NCI-H2107 (cell line): Measurements from ENCODE around the gene C1D.
A peak's percentile ranks its signal among the peaks of the same experiment; 100 is the strongest.
"Not testable (repeated sequence)": the region's sequence is repeated elsewhere in the genome, so short reads cannot be mapped to it uniquely, and the experiment has no call there.

Experiments
- DNase-seq: peaks from one replicate; lab custom pipeline; 2025; lab: John Stamatoyannopoulos, UW

The C1D gene, protein sequence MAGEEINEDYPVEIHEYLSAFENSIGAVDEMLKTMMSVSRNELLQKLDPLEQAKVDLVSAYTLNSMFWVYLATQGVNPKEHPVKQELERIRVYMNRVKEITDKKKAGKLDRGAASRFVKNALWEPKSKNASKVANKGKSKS

DNA sequence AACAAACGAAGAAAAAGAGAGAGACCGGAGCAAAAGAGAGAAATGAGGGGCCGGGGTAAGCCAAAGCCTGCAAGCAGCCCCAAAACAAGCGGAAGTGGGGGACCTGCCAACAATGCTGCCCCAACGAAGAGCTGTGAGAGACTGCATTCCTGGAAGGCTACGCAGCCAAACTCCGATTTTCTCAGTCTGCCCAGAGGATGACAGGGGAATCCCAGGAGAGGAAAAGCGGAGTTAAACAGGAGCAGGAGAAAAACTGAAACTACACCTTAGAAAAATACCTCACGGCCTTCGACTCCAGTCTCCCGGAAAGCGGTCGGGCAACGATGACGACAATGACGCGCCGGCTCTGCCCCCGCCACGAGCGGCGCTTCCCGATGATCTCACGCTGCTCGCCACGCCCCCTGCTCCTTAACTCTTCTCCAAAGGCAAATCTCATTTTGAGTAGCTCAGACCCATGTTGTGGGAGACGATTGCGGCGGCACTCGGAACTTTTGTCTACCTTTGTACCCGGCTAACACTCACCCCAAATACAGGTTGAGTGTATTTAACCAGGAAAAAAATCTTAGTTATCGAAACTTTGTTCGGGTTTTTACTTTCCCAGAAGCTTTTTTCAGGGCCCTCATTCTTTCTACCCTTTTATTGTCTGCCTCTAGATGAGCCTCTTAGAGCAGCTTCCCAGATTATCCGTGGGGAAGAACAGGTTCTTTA lies at the start of gene C1D:
Gene C1D, minus strand, starts transcription at position 325 of the 708 bp plus-strand sequence. CDS start 15,694 bp downstream, outside the sequence.
- peak; percentile 74 for DNase-seq

- no peak for DNase-seq
These were observed 47.3 kb upstream of the C1D start for GRCh38 chr2:68110102-68110501.

DNA sequence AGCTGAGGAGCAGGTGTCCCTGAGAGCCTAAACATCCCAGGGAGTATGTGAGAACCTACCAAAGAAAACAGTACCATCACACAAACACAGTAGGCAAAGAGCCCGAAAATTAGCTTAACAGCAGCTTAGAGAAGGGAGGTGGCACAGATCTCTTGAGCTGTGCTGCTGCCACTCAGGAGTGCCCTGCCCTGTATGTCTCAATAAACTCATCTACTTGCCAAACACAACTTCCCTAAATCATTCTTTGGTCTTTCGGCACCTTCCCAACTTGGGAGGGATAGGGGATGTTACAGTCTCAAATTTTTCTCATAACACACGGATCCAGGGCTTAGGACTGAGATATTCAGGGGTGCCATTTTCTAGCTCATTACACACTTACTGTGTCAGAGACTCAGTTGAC lies 45.3 kb upstream of the C1D start:
- no peak for DNase-seq

- no peak for DNase-seq
These were observed 44.7 kb upstream of the C1D start for GRCh38 chr2:68107475-68107874.

GRCh38 chr2:68104111-68104835 lies 41.5 kb upstream of the C1D start:
- DNase-seq: no peak

DNA sequence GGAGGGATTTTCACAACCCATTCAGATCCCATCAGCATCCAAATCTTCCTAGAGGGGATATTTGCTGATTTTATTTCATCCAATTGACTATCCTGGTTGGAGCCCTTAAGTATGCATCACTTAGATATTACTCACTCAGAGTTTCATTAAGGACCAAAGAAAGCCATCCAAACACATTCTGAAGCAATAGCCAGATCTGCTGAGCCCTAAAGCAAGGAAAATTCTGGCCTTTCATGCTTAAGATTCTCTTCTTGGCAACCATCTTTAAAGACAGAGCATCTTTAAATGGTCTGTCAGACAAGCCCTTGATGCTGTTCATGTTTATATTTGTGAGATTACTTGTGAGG lies 40.9 kb upstream of the C1D start:
- no peak for DNase-seq

DNA sequence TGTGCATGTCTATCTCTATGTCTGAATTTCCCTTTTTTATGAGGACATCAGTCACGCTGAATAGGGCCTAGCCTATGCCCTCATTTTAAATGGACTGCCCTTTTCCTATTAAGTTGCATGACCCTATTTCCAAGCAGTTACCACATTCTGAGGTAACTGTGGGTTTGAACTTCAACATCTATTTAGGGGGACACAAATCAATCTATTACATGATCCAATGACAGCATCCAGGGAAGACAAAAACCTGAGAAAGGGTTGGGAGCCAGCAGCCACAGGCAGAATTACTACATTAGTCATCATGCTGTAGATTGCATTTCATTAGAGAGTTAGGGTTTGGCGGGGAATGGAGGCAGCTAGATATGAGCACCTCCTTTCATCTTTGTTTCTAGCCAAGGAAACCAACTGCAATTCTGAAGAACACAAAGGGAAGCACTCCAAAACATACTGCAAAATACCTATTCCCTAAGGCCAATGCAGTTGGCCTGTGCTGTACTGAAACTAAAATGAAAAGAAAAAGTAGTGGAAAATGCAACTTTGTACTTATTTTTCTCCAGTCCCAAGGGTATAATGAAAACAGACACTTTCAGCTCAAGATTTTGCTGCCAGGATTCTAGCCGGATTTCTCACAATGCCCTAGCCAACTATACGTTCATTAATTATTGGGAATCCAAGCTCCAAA lies 40.4 kb upstream of the C1D start:
- no peak for DNase-seq

GRCh38 chr2:68100189-68100588 lies 37.4 kb upstream of the C1D start:
- DNase-seq: no peak

- no peak for DNase-seq
These were observed 36.5 kb upstream of the C1D start for GRCh38 chr2:68099260-68099659.

DNA sequence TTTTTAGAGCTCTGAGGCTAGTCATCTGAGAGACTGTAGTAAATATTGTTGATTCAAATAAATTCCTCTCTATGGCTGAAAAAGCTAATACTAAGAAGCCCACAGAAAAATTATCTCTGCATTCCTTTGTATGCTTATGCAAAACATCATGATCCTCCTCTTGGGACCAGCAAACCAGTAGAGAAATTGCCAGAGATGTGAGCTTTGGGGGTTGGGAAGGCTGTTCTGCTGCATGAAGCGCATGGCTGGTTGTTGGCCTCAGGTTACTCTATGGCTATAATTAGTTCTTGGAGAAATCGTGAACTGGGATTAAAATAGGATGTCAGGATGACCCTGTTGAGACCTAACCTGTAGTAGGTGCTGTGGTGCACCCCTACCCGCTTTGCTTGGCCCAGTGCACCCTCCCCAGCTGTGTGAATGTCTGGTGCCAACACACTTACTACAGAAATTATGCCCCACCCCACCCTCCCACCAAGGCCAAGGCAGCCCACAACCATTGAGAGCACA lies 35.5 kb upstream of the C1D start:
- DNase-seq: no peak

- no peak for DNase-seq
These were observed 31.3 kb upstream of the C1D start for GRCh38 chr2:68094111-68094510.

- DNase-seq: no peak
These were observed 30.8 kb upstream of the C1D start for GRCh38 chr2:68093634-68094033.

DNA sequence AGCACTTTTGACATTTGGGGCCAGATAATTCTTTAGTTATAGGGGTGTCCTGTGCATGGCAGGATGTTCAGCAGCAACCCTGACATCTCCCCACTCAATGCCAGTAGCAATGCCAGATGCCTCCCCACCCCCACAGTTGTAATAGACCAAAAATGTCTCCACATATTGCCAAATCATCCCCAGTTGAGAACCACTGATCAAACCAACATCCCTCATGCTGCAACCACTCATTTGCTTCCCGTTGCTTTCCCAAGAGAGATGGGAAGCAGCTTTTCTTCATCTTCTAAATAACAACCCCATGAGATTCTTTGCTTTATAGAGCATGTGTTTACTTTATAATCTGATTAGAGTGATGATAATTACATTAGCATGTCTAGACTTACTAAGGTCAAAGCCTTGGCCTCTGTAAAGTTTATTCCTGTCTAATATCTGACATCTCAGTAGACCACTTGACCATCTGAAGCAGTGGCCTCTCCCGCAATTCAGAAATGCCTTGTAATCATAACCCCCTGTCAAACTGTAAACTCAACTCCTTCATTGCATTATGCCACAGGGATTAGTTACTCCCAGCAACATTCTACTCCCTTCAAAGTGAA lies 28.7 kb upstream of the C1D start:
- DNase-seq: no peak

- no peak for DNase-seq
These were observed 27.2 kb upstream of the C1D start for GRCh38 chr2:68089961-68090360.

GRCh38 chr2:68088940-68089339 lies 26.1 kb upstream of the C1D start:
- DNase-seq: no peak

- no peak for DNase-seq
These were observed 23.4 kb upstream of the C1D start for GRCh38 chr2:68086166-68086565.

- no peak for DNase-seq
These were observed 20.5 kb upstream of the C1D start for GRCh38 chr2:68083346-68083745.

DNA sequence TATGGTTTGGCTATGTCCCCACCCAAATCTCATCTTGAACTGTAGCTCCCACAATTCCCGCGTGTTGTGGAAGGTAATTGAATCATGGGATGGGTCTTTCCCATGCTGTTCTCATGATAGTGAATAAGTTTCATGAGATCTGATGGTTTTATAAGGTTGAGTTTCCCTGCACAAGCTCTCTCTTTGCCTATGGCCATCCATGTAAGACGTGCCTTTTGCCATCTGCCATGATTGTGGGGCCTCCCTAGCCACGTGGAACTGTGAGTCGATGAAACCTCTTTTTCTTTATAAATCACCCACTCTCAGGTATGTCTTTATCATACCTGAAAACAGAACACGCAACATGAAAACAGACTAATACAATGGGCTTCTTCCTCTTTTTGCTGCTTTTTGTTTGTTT lies 11.2 kb upstream of the C1D start:
- no peak for DNase-seq

DNA sequence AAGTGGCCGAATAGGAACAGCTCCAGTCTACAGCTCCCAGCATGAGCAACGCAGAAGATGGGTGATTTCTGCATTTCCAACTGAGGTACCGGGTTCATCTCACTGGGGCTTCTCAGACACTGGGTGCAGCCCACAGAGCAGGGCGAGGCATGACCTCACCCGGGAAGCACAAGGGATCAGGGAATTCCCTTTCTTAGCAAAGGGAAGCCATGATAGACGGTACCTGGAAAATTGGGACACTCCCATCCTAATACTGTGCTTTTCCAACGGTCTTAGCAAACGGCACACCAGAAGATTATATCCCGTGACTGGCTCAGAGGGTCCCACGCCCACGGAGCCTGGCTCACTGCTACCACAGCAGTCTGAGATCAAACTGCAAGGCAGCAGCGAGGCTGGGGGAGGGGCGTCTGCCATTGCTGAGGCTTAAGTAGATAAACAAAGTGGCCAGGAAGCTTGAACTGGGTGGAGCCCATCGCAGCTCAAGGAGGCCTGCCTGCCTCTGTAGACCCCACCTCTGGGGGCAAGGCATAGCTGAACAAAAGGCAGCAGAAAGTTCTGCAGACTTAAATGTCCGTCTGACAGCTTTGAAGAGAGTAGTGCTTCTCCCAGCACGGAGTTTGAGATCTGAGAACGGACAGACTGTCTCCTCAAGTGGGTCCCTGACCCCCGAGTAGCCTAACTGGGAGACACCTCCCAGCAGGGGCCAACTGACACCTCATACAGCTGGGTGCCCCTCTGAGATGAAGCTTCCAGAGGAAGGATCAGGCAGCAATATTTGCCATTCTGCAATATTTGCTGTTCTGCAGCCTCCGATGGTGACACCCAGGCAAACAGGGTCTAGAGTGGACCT lies 1.2 kb upstream of the C1D start:
- DNase-seq: not testable (repeated sequence)

DNA sequence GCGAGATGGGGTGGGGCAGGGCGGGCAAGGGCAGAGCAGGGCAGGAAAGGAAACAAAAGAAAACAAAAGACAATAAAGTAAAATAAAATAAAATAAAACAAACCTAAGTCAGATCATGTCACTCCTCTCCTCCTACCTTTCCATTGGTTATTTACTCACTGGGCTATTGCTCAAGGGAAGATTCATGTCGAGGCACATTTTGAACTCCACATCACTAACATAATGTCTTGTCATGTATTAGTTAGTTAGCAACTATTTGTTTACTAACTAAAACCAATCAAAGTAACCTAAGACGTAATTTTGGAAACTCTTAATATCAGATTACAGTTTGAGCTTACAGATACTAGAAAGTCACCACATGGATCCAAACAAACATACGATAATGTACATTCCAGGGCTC lies 2.2 kb downstream of the C1D start:
- DNase-seq: no peak

DNA sequence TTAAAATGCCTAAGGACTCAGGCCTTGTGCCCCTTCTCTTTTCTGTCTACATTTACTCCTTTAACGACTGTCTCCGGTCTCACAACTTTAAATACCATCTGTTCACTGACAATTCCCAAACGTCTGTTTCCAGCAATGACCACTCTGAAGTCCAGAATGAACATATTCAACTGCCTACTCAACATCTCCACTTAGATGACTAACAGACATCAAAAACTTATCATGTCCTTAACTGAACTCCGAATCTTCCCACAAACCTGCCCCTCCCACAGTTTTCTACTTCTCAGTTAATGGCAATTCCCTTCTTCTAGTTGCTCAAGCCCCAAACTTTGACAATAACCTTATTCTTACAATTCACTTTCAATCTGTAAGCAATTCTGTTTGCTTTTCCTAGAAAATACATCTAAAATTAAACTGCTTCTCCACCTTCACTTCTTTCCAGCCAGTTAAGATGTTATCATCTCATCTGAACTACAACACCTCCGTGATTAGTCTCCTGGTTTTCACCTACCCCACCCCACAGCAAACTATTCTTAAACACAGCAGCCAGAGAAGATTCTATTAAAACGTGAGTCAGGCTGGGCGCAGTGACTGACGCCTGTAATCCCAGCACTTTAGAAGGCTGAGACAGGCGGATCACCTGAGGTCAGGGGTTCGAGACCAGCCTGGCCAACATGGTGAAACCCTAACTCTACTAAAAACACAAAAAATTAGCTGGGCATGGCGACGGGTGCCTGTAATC lies 2.8 kb downstream of the C1D start:
- no peak for DNase-seq
